ENCODE data around the gene DRC7. TPM values are rescaled to one million over a fixed set of nuclear protein-coding genes. Genes with fewer than 3 reads are reported as not detected.

DRC7 gene
- total and polyA plus RNA-seq, 9 of the 15 experiments (the other 6 are each of a cell fraction or from before 2014, with no cell fraction given) = 0.04 to 0.33 (median 0.12) TPM; not detected in 3

GRCh38 chr16:57739756-57740422, 45.3 kb downstream of the DRC7 start:
- CTCF ChIA-PET (ENCODE audit: low intra/inter-chr PET ratio) = no interaction called here
- H3K79me2 ChIP-seq (ENCODE audit: control insufficient read depth, insufficient read depth, low read length) = peaks cover 10% of the 10 kb centered on the region; the same call in 2 of the 3 replicates
- BruUV-seq (replicated peaks) = no TSS peak

GRCh38 chr16:57740423-57741071, 45.9 kb downstream of the DRC7 start:
- no TSS peak for BruUV-seq (replicated peaks)
- Histone ChIP-seq H3K9ac (ENCODE audit: insufficient read depth in 1 of 2, low read depth in 2 of 2, low read length in 2 of 2) (peak overlapping the region in 1 of 2 experiments; percentile 46; a peak in 2 of 4 replicates), H3K9me3 (replicated peaks; ENCODE audit: control insufficient read depth, insufficient read depth, low read depth, low read length) (no peaks in the 10 kb centered on the region), H3K27me3 (ENCODE audit: control insufficient read depth in 2 of 2, insufficient read depth in 2 of 2, low read length in 2 of 2) (no peaks in the 10 kb centered on the region), H3K79me2 (ENCODE audit: control insufficient read depth, insufficient read depth, low read length) (peaks cover 9% of the 10 kb centered on the region; the same call in 1 of the 3 replicates), H3K4me3 (no peak overlapping the region), H4K20me1 (replicated peaks; ENCODE audit: control insufficient read depth, insufficient read depth, low read length) (no peaks in the 10 kb centered on the region), H3K27ac (ENCODE audit: extremely low read depth, low read depth, low read length) (no peak overlapping the region), H2AFZ (ENCODE audit: low read depth, low read length) (no peak overlapping the region), H3K4me2 (ENCODE audit: insufficient read depth, low read length) (no peak overlapping the region), H3K36me3 (ENCODE audit: control insufficient read depth, insufficient read depth, low read length) (peaks cover 35% of the 10 kb centered on the region; the same call in 2 of the 3 replicates), H3K4me1 (replicated peaks in 1 of 2; ENCODE audit: control insufficient read depth in 2 of 2, insufficient read depth in 2 of 2, low read length in 2 of 2) (peaks cover 19 to 47% of the 10 kb centered on the region in 2 experiments), H3K9me1 (ENCODE audit: control insufficient read depth, insufficient read depth, low read length) (no peaks in the 10 kb centered on the region)
- ATAC-seq (no peak), DNase-seq (ENCODE audit: extremely low read depth in 1 of 4, low spot score in 3 of 4) (no peak), FAIRE-seq (no peak)
- in situ Hi-C loops (cut with MboI) = no loop called here
- TF ChIP-seq RBFOX2 (IDR thresholded peaks at IDR 0.05; ENCODE audit: low read depth, low read length) (0 out of 2 replicates have a peak, but pooled peaks have one; percentile 39), FOSL1 (tag; conservative IDR thresholded peaks at IDR 0.05) (no peak)
- CTCF ChIA-PET (ENCODE audit: low intra/inter-chr PET ratio) = no interaction called here
- intact Hi-C loops (cut with micrococcal nuclease) = no loop called here
- POLR2A ChIA-PET = interaction anchor here (0.6 to 0.8 kb wide), 3 partner anchors 15 to 237 kb away, joined by 3 to 4 read pairs (median 3); no protein-coding TSS in a partner anchor
- 85% methylated on average over 21 of the region's 24 CpGs for WGBS (ENCODE audit: insufficient coverage, low coverage, missing lambda C conversion rate)

More at GRCh38 chr16:57739756-57740422, 45.3 kb downstream of the DRC7 start:
- H3K36me3 ChIP-seq (ENCODE audit: control insufficient read depth, insufficient read depth, low read length) = peaks cover 35% of the 10 kb centered on the region; the same call in 2 of the 3 replicates
- H3K27ac ChIP-seq (ENCODE audit: extremely low read depth, low read depth, low read length) = no peak overlapping the region
- H3K4me1 ChIP-seq (replicated peaks in 1 of 2; ENCODE audit: control insufficient read depth in 2 of 2, insufficient read depth in 2 of 2, low read length in 2 of 2) = peaks cover 19 to 48% of the 10 kb centered on the region in 2 experiments
- H3K9me1 ChIP-seq (ENCODE audit: control insufficient read depth, insufficient read depth, low read length) = no peaks in the 10 kb centered on the region
- FAIRE-seq (no peak), DNase-seq (ENCODE audit: extremely low read depth in 1 of 4, low spot score in 3 of 4) (no peak), ATAC-seq (no peak)
- no peak overlapping the region for H2AFZ ChIP-seq (ENCODE audit: low read depth, low read length)
- no peak for TF ChIP-seq KLF13 (tag; IDR thresholded peaks at IDR 0.05; ENCODE audit: borderline replicate concordance, low read depth)
- TF ChIP-seq RBFOX2 (IDR thresholded peaks at IDR 0.05; ENCODE audit: low read depth, low read length) = peak; percentile 50
- H3K9me3 ChIP-seq (replicated peaks; ENCODE audit: control insufficient read depth, insufficient read depth, low read depth, low read length) = no peaks in the 10 kb centered on the region
- H4K20me1 ChIP-seq (replicated peaks; ENCODE audit: control insufficient read depth, insufficient read depth, low read length) = no peaks in the 10 kb centered on the region
- intact Hi-C loops (cut with micrococcal nuclease) = loop anchor here (5.0 to 10.0 kb wide), 3 partner anchors 48 to 265 kb away; partner anchors contain the start of genes DRC7, USB1 and ZNF319
- peak overlapping the region in 1 of 2 experiments; percentile 29; a peak in 2 of 4 replicates for H3K9ac ChIP-seq (ENCODE audit: insufficient read depth in 1 of 2, low read depth in 2 of 2, low read length in 2 of 2)
- 84% methylated on average over 17 of the region's 18 CpGs for WGBS (ENCODE audit: insufficient coverage, low coverage, missing lambda C conversion rate)
- H3K4me3 ChIP-seq = no peak overlapping the region
- POLR2A ChIA-PET = interaction anchor here (0.7 to 0.8 kb wide), 3 partner anchors 16 to 161 kb away, joined by 3 to 4 read pairs (median 3); no protein-coding TSS in a partner anchor
- in situ Hi-C loops (cut with MboI) = no loop called here
- no peaks in the 10 kb centered on the region for H3K27me3 ChIP-seq (ENCODE audit: control insufficient read depth in 2 of 2, insufficient read depth in 2 of 2, low read length in 2 of 2)
- no peak overlapping the region for H3K4me2 ChIP-seq (ENCODE audit: insufficient read depth, low read length)
